GM23248 (cell line): ENCODE data around the gene TEKTIP1.

Experiments
- EZH2 ChIP-seq: fragments of 200-600 bp; sonication (generic); IDR thresholded peaks from 2 replicates; pipeline ENCODE4 v1.6.1; 2018; ENCODE audit warnings: antibody characterized with exemption, mild to moderate bottlenecking; ENCODE audit not compliant: insufficient read depth, poor library complexity, severe bottlenecking
- EZH2phosphoT487 ChIP-seq: fragments of 200-600 bp; sonication (generic); IDR thresholded peaks from 2 replicates; pipeline ENCODE4 v1.6.1; 2018; ENCODE audit warnings: antibody characterized with exemption, moderate library complexity, mild to moderate bottlenecking, low read depth; ENCODE audit not compliant: insufficient read depth

- TF ChIP-seq EZH2 = no peak
- no peak for TF ChIP-seq EZH2phosphoT487
Measured at GRCh38 chr19:3527238-3527910, 11.6 kb upstream of the TEKTIP1 start.
